ENCODE measurements around the gene GSTO1. TPM values are rescaled to one million over a fixed set of nuclear protein-coding genes. Genes with fewer than 3 reads are reported as not detected.
A peak's percentile ranks its signal among the peaks of the same experiment; 100 is the strongest.

The GSTO1 gene
- total and polyA plus RNA-seq, 2 experiments from 2014 or later = 143 to 387 TPM

GRCh38 chr10:104262055-104262454 is 7.4 kb downstream of the GSTO1 start:
- Histone ChIP-seq H4K20me1 (ENCODE audit: insufficient read depth) (no peaks in the 10 kb centered on the region; the same call in 1 of the 2 replicates), H3K36me3 (ENCODE audit: low read depth) (peaks cover 88% of the 10 kb centered on the region), H3K9me3 (ENCODE audit: low read depth) (no peaks in the 10 kb centered on the region), H2AFZ (no peak overlapping the region), H3K27ac (no peak overlapping the region), H3K27me3 (replicated peaks; ENCODE audit: insufficient read depth) (no peaks in the 10 kb centered on the region), H3K9ac (no peak overlapping the region), H3K4me1 (ENCODE audit: insufficient read depth) (peaks cover 48% of the 10 kb centered on the region), H3K4me3 (no peak overlapping the region), H3K9me2 (ENCODE audit: insufficient read depth) (no peaks in the 10 kb centered on the region), H3F3A (ENCODE audit: insufficient read depth) (peaks cover 93% of the 10 kb centered on the region), H3K79me2 (ENCODE audit: insufficient read depth) (peaks cover 78% of the 10 kb centered on the region), H3K4me2 (ENCODE audit: unreplicated experiment) (no peak overlapping the region)
- in situ Hi-C loops (cut with MboI) = no loop called here
- 71 to 79% methylated on average over 5 of the region's 5 CpGs for WGBS, 2 experiments (ENCODE audit: low coverage in 1 of 2, low lambda C conversion rate in 2 of 2, missing lambda C conversion rate in 2 of 2)
- no peak for TF ChIP-seq EZH2phosphoT487 (IDR thresholded peaks at IDR 0.05; ENCODE audit: insufficient read depth, low read depth)
- no peak for TF ChIP-seq EZH2 (IDR thresholded peaks at IDR 0.05; ENCODE audit: insufficient read depth, poor library complexity, severe bottlenecking)
- DNase-seq = no peak

GRCh38 chr10:104264783-104265182 is 10.1 kb downstream of the GSTO1 start:
- no peak overlapping the region for H3K9ac ChIP-seq
- no peak for DNase-seq
- WGBS, 2 experiments (ENCODE audit: low coverage in 1 of 2, low lambda C conversion rate in 2 of 2, missing lambda C conversion rate in 2 of 2) = 98 to 100% methylated on average over 5 of the region's 5 CpGs
- TF ChIP-seq EZH2phosphoT487 (IDR thresholded peaks at IDR 0.05; ENCODE audit: insufficient read depth, low read depth) (no peak), EZH2 (IDR thresholded peaks at IDR 0.05; ENCODE audit: insufficient read depth, poor library complexity, severe bottlenecking) (no peak)
- no peaks in the 10 kb centered on the region for H3K27me3 ChIP-seq (replicated peaks; ENCODE audit: insufficient read depth)
- peaks cover 55% of the 10 kb centered on the region for H3K79me2 ChIP-seq (ENCODE audit: insufficient read depth)
- no peak overlapping the region for H3K4me2 ChIP-seq (ENCODE audit: unreplicated experiment)
- peaks cover 91% of the 10 kb centered on the region for H3K36me3 ChIP-seq (ENCODE audit: low read depth)
- H2AFZ ChIP-seq = no peak overlapping the region
- H3K4me3 ChIP-seq = no peak overlapping the region
- in situ Hi-C loops (cut with MboI) = no loop called here
- H3K9me2 ChIP-seq (ENCODE audit: insufficient read depth) = no peaks in the 10 kb centered on the region
- H3K27ac ChIP-seq = no peak overlapping the region
- H3K4me1 ChIP-seq (ENCODE audit: insufficient read depth) = peaks cover 22% of the 10 kb centered on the region
- H3F3A ChIP-seq (ENCODE audit: insufficient read depth) = peaks cover 88% of the 10 kb centered on the region
- no peaks in the 10 kb centered on the region for H3K9me3 ChIP-seq (ENCODE audit: low read depth)
- no peaks in the 10 kb centered on the region for H4K20me1 ChIP-seq (ENCODE audit: insufficient read depth)

GRCh38 chr10:104267721-104268404 is 13.2 kb downstream of the GSTO1 start:
- peaks cover 68% of the 10 kb centered on the region for H3K36me3 ChIP-seq (ENCODE audit: low read depth)
- no peak overlapping the region for H3K4me3 ChIP-seq
- H3K27ac ChIP-seq = no peak overlapping the region

GRCh38 chr10:104268405-104268712 is 13.7 kb downstream of the GSTO1 start:
- Histone ChIP-seq H4K20me1 (ENCODE audit: insufficient read depth) (no peaks in the 10 kb centered on the region), H3K9me2 (ENCODE audit: insufficient read depth) (no peaks in the 10 kb centered on the region), H3K27ac (0 out of 2 replicates have a peak overlapping the region, but pooled peaks have one; percentile 7), H3K4me1 (ENCODE audit: insufficient read depth) (peaks cover 8% of the 10 kb centered on the region), H3K9me3 (ENCODE audit: low read depth) (no peaks in the 10 kb centered on the region), H3K79me2 (ENCODE audit: insufficient read depth) (peaks cover 28% of the 10 kb centered on the region), H3F3A (ENCODE audit: insufficient read depth) (peaks cover 90% of the 10 kb centered on the region), H3K27me3 (replicated peaks; ENCODE audit: insufficient read depth) (no peaks in the 10 kb centered on the region), H3K4me3 (no peak overlapping the region; the same call in 1 of the 2 replicates), H3K36me3 (ENCODE audit: low read depth) (peaks cover 63% of the 10 kb centered on the region), H3K9ac (peak overlapping the region; percentile 34), H3K4me2 (ENCODE audit: unreplicated experiment) (no peak overlapping the region), H2AFZ (no peak overlapping the region)
- 51 to 53% methylated on average over 10 of the region's 10 CpGs for whole genome bisulfite sequencing, 2 experiments (ENCODE audit: low coverage in 1 of 2, low lambda C conversion rate in 2 of 2, missing lambda C conversion rate in 2 of 2)
- in situ Hi-C loops (cut with MboI) = no loop called here
- TF ChIP-seq EZH2 (IDR thresholded peaks at IDR 0.05; ENCODE audit: insufficient read depth, poor library complexity, severe bottlenecking) = no peak
- no peak for TF ChIP-seq EZH2phosphoT487 (IDR thresholded peaks at IDR 0.05; ENCODE audit: insufficient read depth, low read depth)
- no peak for DNase-seq

More at GRCh38 chr10:104267721-104268404, 13.2 kb downstream of the GSTO1 start:
- Histone ChIP-seq H3K27me3 (replicated peaks; ENCODE audit: insufficient read depth) (no peaks in the 10 kb centered on the region), H4K20me1 (ENCODE audit: insufficient read depth) (no peaks in the 10 kb centered on the region), H3K79me2 (ENCODE audit: insufficient read depth) (peaks cover 33% of the 10 kb centered on the region), H3F3A (ENCODE audit: insufficient read depth) (peaks cover 90% of the 10 kb centered on the region), H3K9me3 (ENCODE audit: low read depth) (no peaks in the 10 kb centered on the region), H3K9ac (0 out of 2 replicates have a peak overlapping the region, but pooled peaks have one; percentile 34), H3K4me2 (ENCODE audit: unreplicated experiment) (no peak overlapping the region), H2AFZ (no peak overlapping the region), H3K4me1 (ENCODE audit: insufficient read depth) (peaks cover 5% of the 10 kb centered on the region), H3K9me2 (ENCODE audit: insufficient read depth) (no peaks in the 10 kb centered on the region)
- in situ Hi-C loops (cut with MboI) = no loop called here
- TF ChIP-seq EZH2 (IDR thresholded peaks at IDR 0.05; ENCODE audit: insufficient read depth, poor library complexity, severe bottlenecking) (no peak), EZH2phosphoT487 (IDR thresholded peaks at IDR 0.05; ENCODE audit: insufficient read depth, low read depth) (no peak)
- 96% methylated on average over 14 of the region's 14 CpGs for WGBS, 2 experiments (ENCODE audit: low coverage in 1 of 2, low lambda C conversion rate in 2 of 2, missing lambda C conversion rate in 2 of 2)
- no peak for DNase-seq
